H9 (cell line): Measurements from ENCODE around the gene DECR2. TPM values are rescaled to one million over a fixed set of nuclear protein-coding genes. Genes with fewer than 3 reads are reported as not detected.
A peak's percentile ranks its signal among the peaks of the same experiment; 100 is the strongest.
"Not testable (repeated sequence)": the region's sequence is repeated elsewhere in the genome, so short reads cannot be mapped to it uniquely, and the experiment has no call there.

Source experiments
- DNase-seq: peaks from one replicate; pipeline ENCODE4 v3.0.0-alpha.2; 2017
- H2AFZ ChIP-seq: one replicate; pipeline ENCODE4 v1.6.1; 2013; ENCODE audit warnings: mild to moderate bottlenecking, low read length, control low read depth, moderate library complexity
- H2AK5ac ChIP-seq: 2 replicates; pipeline ENCODE4 v1.6.1; 2013; ENCODE audit warnings: low read length, control low read depth, mixed read lengths; ENCODE audit not compliant: insufficient read length
- H2BK120ac ChIP-seq: one replicate; pipeline ENCODE4 v1.6.1; 2013; ENCODE audit warnings: low read depth, mild to moderate bottlenecking, low read length, control low read depth, inconsistent platforms; ENCODE audit not compliant: poor library complexity, severe bottlenecking
- H2BK12ac ChIP-seq: 2 replicates; pipeline ENCODE4 v1.6.1; 2013; ENCODE audit warnings: low read length, control low read depth, mixed read lengths, low read depth; ENCODE audit not compliant: insufficient read length
- H2BK15ac ChIP-seq: 2 replicates; pipeline ENCODE4 v1.6.1; 2013; ENCODE audit warnings: low read depth, low read length, control low read depth
- H2BK20ac ChIP-seq: one replicate; pipeline ENCODE4 v1.6.1; 2013; ENCODE audit warnings: low read depth, mild to moderate bottlenecking, low read length, control low read depth, inconsistent platforms; ENCODE audit not compliant: poor library complexity, severe bottlenecking
- H2BK5ac ChIP-seq: 2 replicates; pipeline ENCODE4 v1.6.1; 2013; ENCODE audit warnings: low read length, control low read depth, mixed read lengths; ENCODE audit not compliant: insufficient read length
- H3K14ac ChIP-seq: 2 replicates; pipeline ENCODE4 v1.6.1; 2013; ENCODE audit warnings: low read length, control low read depth; ENCODE audit not compliant: insufficient read depth
- H3K18ac ChIP-seq: 2 replicates; pipeline ENCODE4 v1.6.1; 2013; ENCODE audit warnings: low read depth, mild to moderate bottlenecking, mixed read lengths, low read length, control low read depth; ENCODE audit not compliant: insufficient read length
- H3K23ac ChIP-seq: 2 replicates; pipeline ENCODE4 v1.6.1; 2013; ENCODE audit warnings: low read length, control low read depth, mixed read lengths, low read depth; ENCODE audit not compliant: insufficient read length
- H3K23me2 ChIP-seq: 2 replicates; pipeline ENCODE4 v1.6.1; 2013; ENCODE audit warnings: low read depth, mild to moderate bottlenecking, mixed read lengths, low read length, control low read depth; ENCODE audit not compliant: insufficient read length, poor library complexity, severe bottlenecking
- H3K27ac ChIP-seq: 2 replicates; pipeline ENCODE4 v1.5.1; 2013; ENCODE audit warnings: low read length, control low read depth, mixed read lengths, low read depth; ENCODE audit not compliant: insufficient read length
- H3K27me3 ChIP-seq: 2 replicates; pipeline ENCODE4 v1.6.1; 2013; ENCODE audit warnings: low read length, control low read depth, inconsistent platforms; ENCODE audit not compliant: insufficient read depth
- H3K4ac ChIP-seq: 2 replicates; pipeline ENCODE4 v1.6.1; 2013; ENCODE audit warnings: low read depth, mild to moderate bottlenecking, control low read depth, inconsistent platforms, low read length, moderate library complexity
- H3K4me1 ChIP-seq: 2 replicates; pipeline ENCODE4 v1.6.1; 2013; ENCODE audit warnings: low read length, control low read depth, inconsistent platforms; ENCODE audit not compliant: insufficient read depth
- H3K4me2 ChIP-seq: 2 replicates; pipeline ENCODE4 v1.6.1; 2013; ENCODE audit warnings: low read length, control low read depth, mixed read lengths; ENCODE audit not compliant: insufficient read length, insufficient read depth
- H3K56ac ChIP-seq: 2 replicates; pipeline ENCODE4 v1.6.1; 2013; ENCODE audit warnings: low read depth, mild to moderate bottlenecking, mixed read lengths, low read length, control low read depth; ENCODE audit not compliant: insufficient read length
- H3K79me1 ChIP-seq: 2 replicates; pipeline ENCODE4 v1.6.1; 2013; ENCODE audit warnings: low read depth, mild to moderate bottlenecking, moderate library complexity, low read length, control low read depth, inconsistent platforms; ENCODE audit not compliant: insufficient read depth, poor library complexity, severe bottlenecking
- H3K79me2 ChIP-seq: 2 replicates; pipeline ENCODE4 v1.6.1; 2013; ENCODE audit warnings: low read length, control low read depth, inconsistent platforms; ENCODE audit not compliant: insufficient read depth
- H3K9ac ChIP-seq: 2 replicates; pipeline ENCODE4 v1.6.1; 2013; ENCODE audit warnings: low read length, control low read depth, mixed read lengths; ENCODE audit not compliant: insufficient read length; ENCODE audit errors: extremely low read depth
- H3K9me3 ChIP-seq: one replicate; pipeline ENCODE4 v1.6.1; 2013; ENCODE audit warnings: low read depth, low read length, inconsistent platforms; ENCODE audit not compliant: control insufficient read depth
- H3T11ph ChIP-seq: one replicate; pipeline ENCODE4 v1.6.1; 2013; ENCODE audit warnings: mild to moderate bottlenecking, low read length, control low read depth, inconsistent platforms
- H4K20me1 ChIP-seq: one replicate; pipeline ENCODE4 v1.6.1; 2013; ENCODE audit not compliant: control insufficient read depth, insufficient read length, insufficient read depth
- H4K5ac ChIP-seq: 2 replicates; pipeline ENCODE4 v1.6.1; 2013; ENCODE audit warnings: low read depth, mild to moderate bottlenecking, mixed read lengths, low read length, control low read depth; ENCODE audit not compliant: insufficient read length
- H4K8ac ChIP-seq: replicated peaks from 2 replicates; pipeline ENCODE4 v1.6.1; 2013; ENCODE audit warnings: low read length, control low read depth, mixed read lengths, low read depth; ENCODE audit not compliant: insufficient read length
- H4K91ac ChIP-seq: 2 replicates; pipeline ENCODE4 v1.6.1; 2013; ENCODE audit warnings: low read depth, mild to moderate bottlenecking, moderate library complexity, mixed read lengths, low read length, control low read depth; ENCODE audit not compliant: insufficient read length
- H3K27ac Mint-ChIP-seq, 3 experiments: 2 replicates in 2 of 3; 3 replicates in 1 of 3; pipeline ENCODE4 v1.8.0; 2020 to 2021; ENCODE audit warnings: mixed read lengths in 3 of 3, mild to moderate bottlenecking in 1 of 3, moderate library complexity in 1 of 3
- H3K27me3 Mint-ChIP-seq: 2 replicates; pipeline ENCODE4 v1.8.0; 2021; ENCODE audit warnings: low read depth, mild to moderate bottlenecking, moderate library complexity, mixed read lengths
- H3K36me3 Mint-ChIP-seq, 3 experiments: 2 replicates in 2 of 3; 3 replicates in 1 of 3; pipeline ENCODE4 v1.8.0; 2020 to 2021; ENCODE audit warnings: low read depth in 3 of 3, mixed read lengths in 3 of 3; ENCODE audit not compliant: insufficient read depth in 1 of 3
- H3K4me1 Mint-ChIP-seq, 2 experiments: 2 replicates each; pipeline ENCODE4 v1.8.0; 2020; ENCODE audit warnings: mixed read lengths in 2 of 2
- H3K4me3 Mint-ChIP-seq, 2 experiments: 2 replicates in 1 of 2; 3 replicates in 1 of 2; pipeline ENCODE4 v1.8.0; 2020 to 2021; ENCODE audit warnings: mild to moderate bottlenecking in 2 of 2, mixed read lengths in 2 of 2, moderate library complexity in 1 of 2
- H3K9me3 Mint-ChIP-seq, 2 experiments: 2 replicates in 1 of 2; 3 replicates in 1 of 2; pipeline ENCODE4 v1.8.0; 2020; ENCODE audit warnings: mild to moderate bottlenecking in 2 of 2, mixed read lengths in 2 of 2, moderate library complexity in 1 of 2
- CTCF ChIP-seq: fragments of 200-600 bp; sonication (generic); conservative IDR thresholded peaks from 3 replicates; pipeline ENCODE4 v1.8.0; 2021; ENCODE audit warnings: antibody characterized with exemption, mild to moderate bottlenecking
- WGBS: extraction: QIAGEN DNeasy Blood & Tissue Kit; methylation state at CpG from one replicate; pipeline ENCODE4 v1.1.7; 2013; ENCODE audit warnings: missing lambda C conversion rate, low lambda C conversion rate, mixed read lengths; ENCODE audit not compliant: insufficient read length; ENCODE audit errors: extremely low coverage; 5-methylcytosine and 5-hydroxymethylcytosine counted together
- total RNA-seq: library from RNA; stranded (reverse); gene quantifications from 2 replicates; pipeline ENCODE4 v1.2.1, GENCODE V29; 2021

DECR2 gene
- total RNA-seq, 1 experiment from 2014 or later, result 39.3 TPM

- not testable (repeated sequence) for H3K18ac ChIP-seq, H3K56ac ChIP-seq, H3K4me2 ChIP-seq, H3K4me1 ChIP-seq, H2BK15ac ChIP-seq, H3K23ac ChIP-seq, H2BK5ac ChIP-seq, H2AFZ ChIP-seq, H3K9ac ChIP-seq, H2BK20ac ChIP-seq, H3K27me3 ChIP-seq, H4K8ac ChIP-seq, H3K27me3 Mint-ChIP-seq, H3K79me1 ChIP-seq, H3K9me3 ChIP-seq, DNase-seq, H2BK12ac ChIP-seq, H4K20me1 ChIP-seq, H3K79me2 ChIP-seq, H3K23me2 ChIP-seq, H4K91ac ChIP-seq, H3K4ac ChIP-seq, H2AK5ac ChIP-seq, H4K5ac ChIP-seq, H3K27ac ChIP-seq, H3T11ph ChIP-seq, H2BK120ac ChIP-seq, H3K14ac ChIP-seq
- Mint-ChIP-seq H3K4me1 (peaks cover 42 to 44% of the 10 kb centered on the region in 2 experiments), H3K9me3 (peaks cover 5 to 13% of the 10 kb centered on the region in 2 experiments), H3K36me3 (peaks cover 6 to 17% (median 8%) of the 10 kb centered on the region in 3 experiments; a peak in 5 of 7 replicates), H3K27ac (peak overlapping the region in 1 of 3 experiments; percentile 37; a peak in 1 of 7 replicates), H3K4me3 (peak overlapping the region in 1 of 2 experiments; percentile 0; a peak in 2 of 5 replicates)
- TF ChIP-seq CTCF, result peak; percentile 25; the same call in 1 of the 3 replicates
- WGBS, result no CpG with 5 or more reads among the region's 20 CpGs
These were observed 13.7 kb upstream of the DECR2 start for GRCh38 chr16:387761-388666.
